Thoracic aorta (tissue), 2 donors: ENCODE data around the gene FAM107A. TPM values are rescaled to one million over a fixed set of nuclear protein-coding genes. Genes with fewer than 3 reads are reported as not detected.

Experiments used
- ATAC-seq: fragments of 150-250 bp; one replicate; pipeline ENCODE4 v1.8.0; 2017; ENCODE audit warnings: low read depth; ENCODE audit not compliant: insufficient number of reproducible peaks, low FRiP score
- DNase-seq: peaks from one replicate; pipeline ENCODE4 v3.0.0-alpha.2; 2020; ENCODE audit warnings: low spot score
- H3K27ac ChIP-seq, 2 donors: fragments of 200-600 bp; sonication (generic); 1 replicate in 1 of 2; 2 replicates in 1 of 2; pipeline ENCODE4 v1.5.1; 2016; ENCODE audit warnings: mild to moderate bottlenecking in 2 of 2, moderate library complexity in 2 of 2
- H3K27me3 ChIP-seq: fragments of 200-600 bp; sonication (generic); replicated peaks from 2 replicates; pipeline ENCODE4 v1.6.0; 2016; ENCODE audit warnings: mild to moderate bottlenecking; ENCODE audit not compliant: insufficient read depth
- H3K36me3 ChIP-seq: fragments of 200-600 bp; sonication (generic); one replicate; pipeline ENCODE4 v1.5.1; 2016
- H3K4me1 ChIP-seq, 2 donors: fragments of 200-600 bp; sonication (generic); 1 replicate in 1 of 2; 2 replicates in 1 of 2; pipeline versions ENCODE4 v1.5.1 to v1.6.0; 2016; ENCODE audit warnings: low read depth in 2 of 2, mild to moderate bottlenecking in 1 of 2; ENCODE audit not compliant: control insufficient read depth in 1 of 2
- H3K4me3 ChIP-seq: fragments of 200-600 bp; sonication (generic); 2 replicates; pipeline ENCODE4 v1.5.1; 2016; ENCODE audit warnings: mild to moderate bottlenecking
- H3K9me3 ChIP-seq: fragments of 200-600 bp; sonication (generic); 2 replicates; pipeline ENCODE4 v1.5.1; 2016
- CTCF ChIP-seq: fragments of 200-600 bp; sonication (generic); IDR thresholded peaks from one replicate; pipeline ENCODE4 v1.5.1; 2019; ENCODE audit warnings: antibody characterized with exemption
- total RNA-seq, 2 donors: library from RNA; depleted of rRNA; stranded (reverse); fragments of >200 nt; gene quantifications; one replicate each; pipeline versions ENCODE4 v1.1.0 to v1.2.3, GENCODE V29; 2016

The FAM107A gene
- total RNA-seq, 2 donors from 2014 or later: 25.3 to 63.6 TPM

- Histone ChIP-seq H3K36me3 (no peaks in the 10 kb centered on the region), H3K27me3 (no peaks in the 10 kb centered on the region), H3K4me1 (no peaks in the 10 kb centered on the region), H3K9me3 (no peaks in the 10 kb centered on the region), H3K27ac (no peak overlapping the region), H3K4me3 (no peak overlapping the region)
- ATAC-seq (no peak), DNase-seq (no peak)
- no peak for TF ChIP-seq CTCF
These were observed 45.7 kb upstream of the FAM107A start for GRCh38 chr3:58622892-58623291.

GRCh38 chr3:58622436-58622835 lies 45.2 kb upstream of the FAM107A start:
- DNase-seq (no peak), ATAC-seq (no peak)
- TF ChIP-seq CTCF: no peak
- no peaks in the 10 kb centered on the region for H3K4me1 ChIP-seq
- no peaks in the 10 kb centered on the region for H3K36me3 ChIP-seq
- H3K9me3 ChIP-seq: no peaks in the 10 kb centered on the region
- no peak overlapping the region for H3K4me3 ChIP-seq
- H3K27me3 ChIP-seq: no peaks in the 10 kb centered on the region
- H3K27ac ChIP-seq: no peak overlapping the region

GRCh38 chr3:58621086-58621830 lies 44.1 kb upstream of the FAM107A start:
- Histone ChIP-seq H3K4me3 (no peak overlapping the region), H3K27me3 (no peaks in the 10 kb centered on the region), H3K9me3 (no peaks in the 10 kb centered on the region), H3K4me1 (no peaks in the 10 kb centered on the region), H3K27ac (no peak overlapping the region), H3K36me3 (no peaks in the 10 kb centered on the region)
- TF ChIP-seq CTCF: no peak
- ATAC-seq: no peak
- DNase-seq: no peak

- ATAC-seq (no peak), DNase-seq (no peak)
- no peaks in the 10 kb centered on the region for H3K36me3 ChIP-seq
- H3K4me3 ChIP-seq: no peak overlapping the region
- H3K27ac ChIP-seq: no peak overlapping the region
- H3K9me3 ChIP-seq: no peaks in the 10 kb centered on the region
- no peak for TF ChIP-seq CTCF
- no peaks in the 10 kb centered on the region for H3K4me1 ChIP-seq
- H3K27me3 ChIP-seq: no peaks in the 10 kb centered on the region
These were observed 43.2 kb upstream of the FAM107A start for GRCh38 chr3:58620421-58620820.

GRCh38 chr3:58617338-58617761 lies 40.2 kb upstream of the FAM107A start:
- no peaks in the 10 kb centered on the region for H3K27me3 ChIP-seq
- no peaks in the 10 kb centered on the region for H3K4me1 ChIP-seq
- no peak overlapping the region for H3K4me3 ChIP-seq
- ATAC-seq (no peak), DNase-seq (no peak)
- no peak for TF ChIP-seq CTCF
- no peak overlapping the region for H3K27ac ChIP-seq
- H3K36me3 ChIP-seq: no peaks in the 10 kb centered on the region
- no peaks in the 10 kb centered on the region for H3K9me3 ChIP-seq
